GM21717 (cell line): ENCODE data around the gene SPRED2.

Experiments
- ATAC-seq: cut with Tn5 transposase; IDR thresholded peaks from one replicate; pipeline ENCODE4 v1.9.1; 2021; ENCODE audit warnings: mild to moderate bottlenecking, moderate library complexity; ENCODE audit not compliant: unreplicated experiment

Gene SPRED2

DNA sequence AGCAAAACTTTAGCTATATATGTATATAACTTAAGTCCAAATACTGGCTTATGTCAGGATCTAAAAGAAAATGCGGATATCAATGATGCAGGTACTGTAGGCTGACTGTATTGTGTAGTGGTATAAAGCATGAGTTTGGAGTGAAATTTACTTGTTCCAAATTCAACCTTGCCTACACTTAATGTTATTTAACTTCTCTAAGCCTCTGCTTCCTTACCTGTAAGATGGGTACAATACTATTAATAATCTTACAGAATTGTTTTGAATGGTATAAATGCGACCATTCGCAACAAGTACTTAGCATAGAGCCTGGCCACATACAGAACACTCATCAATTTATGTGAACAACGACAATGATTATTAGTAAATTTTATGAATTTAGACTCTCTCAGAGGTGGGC lies 62.4 kb downstream of the SPRED2 start:
- no peak for ATAC-seq

DNA sequence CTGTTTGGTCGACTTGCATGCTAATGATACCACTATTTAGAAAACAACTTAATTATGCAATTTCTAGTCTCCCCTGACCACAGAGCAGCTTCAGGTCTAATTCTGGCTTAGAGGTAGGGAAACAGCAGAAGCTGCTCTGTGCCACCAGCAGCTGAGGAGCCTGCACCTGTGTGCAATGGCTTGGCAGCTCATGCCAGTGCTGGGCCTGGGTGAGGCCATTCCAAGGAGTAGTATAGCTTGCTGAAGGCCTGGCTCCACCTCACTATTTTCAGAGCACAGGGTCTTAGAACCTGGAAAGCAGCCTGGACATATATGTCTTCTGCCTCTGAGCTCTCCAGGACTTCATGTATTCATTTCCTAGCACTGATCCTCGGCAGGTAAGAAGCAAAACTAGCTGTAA lies 62.8 kb downstream of the SPRED2 start:
- no peak for ATAC-seq

DNA sequence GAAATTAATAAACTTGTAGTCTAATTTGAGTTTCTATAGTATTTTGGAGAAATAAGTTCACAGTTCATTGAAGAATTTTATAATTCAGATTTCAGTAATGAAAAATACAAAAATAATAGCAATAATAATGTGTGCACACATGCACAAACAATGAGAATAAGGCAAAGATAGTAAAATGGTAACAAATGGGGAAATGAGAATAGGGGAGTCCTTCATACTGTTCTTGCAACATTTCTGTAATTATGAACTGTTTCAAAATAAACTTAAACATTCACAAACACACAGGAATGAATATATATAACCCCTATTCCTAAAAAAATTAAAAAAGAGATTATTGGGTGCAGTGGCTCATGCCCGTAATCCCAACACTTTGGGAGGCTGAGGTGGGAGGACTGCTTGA lies 63.9 kb downstream of the SPRED2 start:
- ATAC-seq: no peak

DNA sequence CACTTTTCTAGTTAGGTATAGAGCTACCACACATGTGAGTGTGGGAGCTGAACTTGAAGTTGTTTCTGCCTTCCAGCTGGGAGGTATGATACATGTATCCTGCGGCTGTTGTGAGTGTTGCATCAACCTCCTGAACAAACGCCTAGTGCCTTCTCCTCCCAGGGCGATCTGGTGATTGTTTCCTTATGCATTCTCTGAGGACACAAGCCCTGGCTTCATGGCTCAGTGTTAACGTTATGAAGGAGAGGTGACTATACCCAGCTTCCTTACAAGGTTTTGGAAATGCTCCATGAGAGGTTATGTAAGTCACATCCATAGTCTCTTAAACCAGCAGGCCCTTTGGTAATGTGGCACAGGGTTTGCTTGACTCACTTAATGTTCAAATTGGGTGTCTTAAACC lies 64.9 kb downstream of the SPRED2 start:
- ATAC-seq: no peak

DNA sequence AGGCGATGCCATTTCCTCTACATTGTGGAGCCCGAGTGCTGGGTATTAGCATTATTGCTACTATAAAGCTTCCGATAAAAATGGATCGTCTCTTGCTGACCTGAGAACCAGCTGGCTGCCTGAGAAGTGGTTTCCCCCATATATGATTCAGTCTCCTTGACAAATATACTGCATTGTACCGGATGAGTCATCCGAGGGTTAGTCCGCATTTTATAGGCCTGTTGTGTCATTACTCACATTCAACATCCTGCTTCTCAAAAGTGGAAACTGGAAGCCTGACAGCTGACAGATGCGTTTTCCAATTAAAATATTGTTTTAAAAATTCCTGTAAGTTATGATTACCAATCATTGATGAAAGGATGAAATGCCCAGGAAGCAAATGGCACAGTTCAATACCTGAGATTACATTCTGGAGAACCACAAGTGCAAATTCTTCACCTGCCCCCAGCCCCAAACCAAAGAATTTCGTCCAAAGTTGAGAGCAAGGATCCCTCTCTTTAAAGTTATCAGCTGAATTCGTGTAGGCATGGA lies 65.7 kb downstream of the SPRED2 start:
- no peak for ATAC-seq

DNA sequence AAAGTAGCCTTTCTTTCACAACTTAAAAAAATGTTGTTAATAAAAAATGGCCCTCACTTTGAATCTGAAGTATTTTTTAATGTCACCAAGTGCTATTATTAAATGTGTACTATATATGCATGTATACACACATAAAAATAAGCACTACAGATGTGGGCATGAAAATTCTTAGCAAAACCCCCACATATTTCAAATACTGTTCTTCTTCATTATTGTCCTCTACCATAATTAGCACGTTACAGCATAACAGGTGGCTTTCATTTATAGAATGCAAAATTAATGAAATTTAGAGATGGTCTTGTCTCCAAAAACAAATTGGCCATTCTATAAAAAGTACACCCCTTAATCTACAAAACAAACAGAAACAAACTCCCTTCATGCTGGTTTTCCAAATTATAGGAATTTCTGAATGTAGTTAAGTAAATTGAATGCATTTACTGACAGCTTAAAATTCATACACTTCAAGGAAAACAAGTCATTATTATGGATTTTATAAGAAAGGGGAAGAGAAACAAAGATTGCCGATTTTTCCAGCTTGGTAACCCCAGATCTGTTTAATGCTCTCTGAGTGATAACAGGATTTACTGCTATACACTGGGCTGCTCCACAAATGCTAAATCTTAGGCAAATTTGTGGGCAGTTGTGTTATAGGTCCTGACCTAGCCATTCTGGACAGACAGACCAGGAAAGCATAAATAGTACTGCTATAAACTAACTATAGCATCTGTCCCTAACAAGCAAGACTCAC lies 67.2 kb downstream of the SPRED2 start:
- no peak for ATAC-seq

DNA sequence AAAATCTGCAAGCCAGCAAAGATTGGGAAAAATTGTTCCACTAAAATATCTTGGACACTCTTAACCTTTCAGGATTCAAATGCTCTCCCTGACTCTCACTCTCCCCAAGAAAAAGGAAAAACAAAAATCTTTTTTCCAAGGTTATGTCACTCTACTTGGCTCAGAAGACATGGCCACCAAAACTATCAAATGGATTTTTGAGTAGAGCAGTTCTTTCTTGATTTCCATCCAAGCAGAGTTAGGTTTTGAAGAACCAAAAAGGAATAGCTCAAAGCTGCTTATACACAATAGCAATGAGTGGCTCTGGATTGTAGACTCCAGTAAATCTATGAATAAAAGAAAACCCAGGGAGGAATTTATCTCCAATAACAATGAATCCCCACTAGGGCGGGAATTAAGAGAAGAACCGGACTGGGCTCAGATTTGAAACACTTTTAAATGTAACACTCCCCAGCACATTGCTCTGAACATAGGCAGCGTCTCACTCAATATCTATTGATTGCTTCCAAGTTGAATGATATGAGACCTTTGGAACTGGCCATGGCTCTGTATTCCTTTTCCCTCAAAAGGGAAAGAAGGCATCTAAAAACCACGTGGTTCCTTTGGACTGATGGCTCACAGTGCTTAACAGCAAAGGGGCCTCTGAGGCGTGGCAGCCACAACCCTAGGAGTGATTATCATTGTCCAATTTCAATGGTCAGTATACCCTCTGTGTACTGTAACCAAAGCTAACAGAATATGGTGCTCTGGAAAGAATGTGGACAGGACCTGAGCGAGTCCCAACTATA lies 68.3 kb downstream of the SPRED2 start:
- ATAC-seq: no peak

DNA sequence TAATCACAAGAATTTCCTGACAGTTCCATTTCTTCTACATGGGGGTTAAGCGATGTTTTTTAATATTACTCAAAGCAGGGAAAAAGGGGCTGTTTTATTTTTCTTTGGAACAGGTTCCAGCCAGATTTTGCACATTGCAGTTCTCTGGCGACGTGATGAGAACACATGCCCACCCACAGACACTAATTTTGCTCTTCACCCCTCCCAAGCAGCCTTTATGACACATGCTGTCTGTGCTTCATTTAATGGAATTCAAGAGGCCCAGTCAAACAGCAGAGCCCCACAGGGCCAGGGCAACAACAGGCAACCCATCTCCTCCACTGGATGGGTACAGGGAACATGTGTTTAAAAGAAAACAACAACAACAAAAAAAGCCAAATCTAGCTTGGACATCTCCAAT lies 70.8 kb downstream of the SPRED2 start:
- ATAC-seq: no peak

DNA sequence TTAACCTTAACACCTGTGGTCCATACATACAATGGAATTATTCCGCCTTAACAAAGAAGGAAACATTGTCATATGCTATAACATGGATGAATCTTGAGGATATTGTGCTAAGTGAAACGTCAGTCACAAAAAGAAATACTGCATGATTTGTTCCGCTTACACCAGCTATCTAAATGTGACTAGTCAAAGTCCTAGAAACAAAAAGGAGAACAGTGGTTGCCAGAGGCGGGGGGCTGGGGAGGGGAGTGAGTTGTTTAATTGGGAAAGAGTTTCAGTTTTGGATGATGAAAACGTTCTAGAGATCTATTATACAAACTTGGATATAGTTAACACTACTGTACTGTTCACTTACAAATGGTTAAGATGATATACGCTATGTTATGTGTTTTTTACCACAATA lies 72.0 kb downstream of the SPRED2 start:
- no peak for ATAC-seq

DNA sequence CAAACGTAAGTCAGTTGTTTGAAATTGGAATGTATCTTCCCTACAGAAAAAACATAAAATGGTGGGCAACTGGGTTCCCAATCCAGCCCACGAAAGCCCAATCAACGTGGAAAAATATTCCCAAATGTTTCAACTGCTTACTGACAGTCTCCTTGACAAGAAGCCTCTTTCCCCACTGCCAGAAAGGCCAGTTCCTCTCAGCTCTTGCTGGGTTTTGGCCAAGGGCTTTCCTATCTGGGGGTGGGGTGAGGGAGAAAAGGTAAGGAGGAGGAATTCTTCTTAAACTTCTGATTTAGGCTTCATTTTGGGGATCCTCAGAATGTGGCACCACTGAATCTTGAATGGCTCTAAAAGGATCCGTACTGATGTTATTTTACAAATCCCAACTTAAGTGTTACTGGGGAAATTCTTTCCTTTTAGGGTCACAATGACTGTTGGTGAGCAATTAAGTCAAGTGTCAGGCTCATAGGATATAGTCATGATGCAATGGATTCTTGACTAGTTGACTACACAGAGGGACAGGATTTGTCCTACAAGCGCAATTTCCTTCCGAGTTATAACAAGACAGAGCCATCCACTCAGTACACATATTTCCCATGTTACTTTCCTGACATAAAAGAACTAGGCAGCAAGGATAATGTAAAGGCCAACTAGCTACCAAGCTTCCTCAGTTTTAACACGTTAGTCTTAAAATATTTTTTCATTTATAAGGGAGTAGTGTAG lies 73.6 kb downstream of the SPRED2 start:
- no peak for ATAC-seq

DNA sequence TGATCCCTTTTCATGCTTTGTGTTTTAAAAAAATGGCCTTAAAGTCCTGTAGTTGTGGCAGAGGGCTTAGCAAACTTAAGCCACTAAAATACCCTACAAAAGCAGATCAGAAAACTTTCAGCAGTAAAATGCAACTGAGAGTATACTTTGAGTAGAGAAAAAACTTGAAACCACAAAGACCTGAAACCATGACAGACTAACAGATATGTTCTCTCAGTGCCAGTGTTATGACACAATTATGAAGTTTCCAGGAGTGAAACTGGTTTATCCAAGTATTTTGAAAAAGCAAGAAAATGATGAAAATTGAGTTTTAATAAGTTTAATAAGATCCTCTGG lies 74.5 kb downstream of the SPRED2 start:
- ATAC-seq: peak; percentile 93

DNA sequence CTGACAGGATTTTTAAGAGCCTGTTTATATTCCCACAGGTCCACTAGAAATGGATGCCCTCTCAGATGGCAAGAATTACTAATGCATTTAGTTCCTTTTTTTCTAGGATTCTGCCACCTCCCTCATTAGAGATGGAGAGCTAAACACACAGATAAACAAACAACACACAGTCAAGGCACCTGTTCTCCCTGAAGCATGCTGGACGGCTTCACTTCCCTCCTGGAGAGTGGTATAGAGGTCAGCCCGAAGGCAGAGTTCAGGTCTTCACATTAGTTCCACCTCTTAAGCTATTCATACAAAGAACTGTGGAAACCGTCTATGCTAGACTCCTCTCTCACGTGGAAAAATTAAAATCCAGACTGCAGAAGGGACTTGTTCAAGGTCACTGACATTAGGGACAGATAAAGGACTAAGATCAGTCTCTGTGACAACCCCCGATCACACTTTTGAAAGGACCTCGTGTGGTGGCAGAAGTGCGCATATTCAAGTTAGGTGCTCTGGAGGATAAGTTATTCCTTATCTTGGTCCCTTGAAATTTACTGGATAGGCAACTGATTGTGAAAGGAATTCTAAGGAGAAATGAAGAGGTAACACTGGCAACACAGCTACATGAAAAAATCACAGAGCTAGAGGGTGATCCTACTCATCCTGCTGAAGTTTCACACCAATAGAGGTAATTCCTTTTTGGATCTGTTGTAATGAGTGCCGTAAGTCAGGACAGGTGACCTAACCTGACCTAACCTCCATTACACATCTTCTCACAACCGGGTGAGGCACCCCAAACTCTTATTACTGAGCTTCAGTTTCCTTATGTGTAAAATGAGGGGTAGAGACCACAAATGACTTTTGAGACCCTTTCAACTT lies 75.1 kb downstream of the SPRED2 start:
- ATAC-seq: peak; percentile 43

DNA sequence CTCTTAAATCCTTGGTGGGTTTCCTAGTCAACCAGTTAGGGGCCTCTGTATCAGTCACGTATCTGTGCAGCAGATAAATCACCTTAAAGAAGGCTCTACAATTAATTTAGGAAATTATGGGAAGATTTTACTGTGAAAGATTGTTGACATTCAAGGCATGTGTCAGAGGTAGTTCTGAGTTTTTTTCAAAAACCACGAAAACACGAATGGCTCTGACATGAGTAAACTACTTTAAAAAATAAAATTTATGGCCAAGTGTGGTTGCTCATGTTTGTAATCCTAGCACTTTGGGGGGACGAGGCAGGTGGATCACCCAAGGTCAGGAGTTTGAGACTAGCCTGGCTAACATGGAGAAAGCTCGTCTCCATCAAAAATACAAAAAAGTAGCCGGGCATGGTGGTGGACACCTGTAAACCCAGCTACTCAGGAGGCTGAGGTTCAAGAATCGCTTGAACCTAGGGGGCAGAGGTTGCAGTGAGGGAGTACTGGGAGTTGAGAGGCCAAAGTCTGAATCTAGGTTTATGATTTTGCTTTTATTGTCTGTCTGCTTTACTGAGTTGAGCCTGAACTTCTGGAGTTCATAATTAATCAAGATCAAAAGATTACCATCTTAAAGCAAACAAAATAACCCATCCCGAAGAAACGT lies 77.1 kb downstream of the SPRED2 start:
- no peak for ATAC-seq

DNA sequence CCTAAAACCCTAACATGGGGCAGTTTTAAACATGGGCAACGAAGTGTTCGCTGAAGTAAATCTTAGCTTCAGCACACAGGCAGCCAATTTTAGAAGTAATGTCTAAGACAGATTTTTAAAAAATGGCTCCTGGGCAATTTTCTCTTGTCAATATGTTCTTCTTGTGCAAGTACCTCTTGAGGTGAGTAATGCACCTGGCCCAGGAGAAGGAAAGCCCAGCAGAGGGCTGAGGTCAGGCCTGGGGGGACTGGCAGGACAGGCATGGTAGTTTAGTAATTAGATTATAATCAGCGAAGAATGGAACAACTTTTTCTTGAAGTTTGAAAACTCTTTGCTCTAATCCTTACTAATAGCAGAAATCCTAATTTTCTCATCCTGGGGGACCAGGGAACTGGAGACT lies 77.6 kb downstream of the SPRED2 start:
- no peak for ATAC-seq

DNA sequence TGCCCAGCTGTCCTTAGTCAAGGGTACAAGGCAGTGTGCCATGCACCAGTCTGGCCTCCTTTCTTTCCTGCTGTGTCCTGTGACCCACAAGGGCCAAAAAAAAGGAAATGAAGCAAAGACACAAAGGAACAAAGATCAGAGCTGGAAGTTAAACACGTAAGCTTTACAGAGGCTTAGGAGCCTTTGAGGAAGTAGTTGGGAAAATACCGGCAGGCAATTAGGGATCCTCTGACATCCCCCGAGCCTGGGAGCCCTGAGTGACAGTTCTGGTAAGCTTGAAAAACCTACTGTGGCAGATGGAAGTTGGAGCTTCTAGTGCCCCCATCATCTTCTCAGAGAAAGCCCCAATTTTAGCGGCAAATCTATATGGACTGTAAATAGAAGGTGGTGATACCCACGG lies 78.5 kb downstream of the SPRED2 start:
- ATAC-seq: no peak

DNA sequence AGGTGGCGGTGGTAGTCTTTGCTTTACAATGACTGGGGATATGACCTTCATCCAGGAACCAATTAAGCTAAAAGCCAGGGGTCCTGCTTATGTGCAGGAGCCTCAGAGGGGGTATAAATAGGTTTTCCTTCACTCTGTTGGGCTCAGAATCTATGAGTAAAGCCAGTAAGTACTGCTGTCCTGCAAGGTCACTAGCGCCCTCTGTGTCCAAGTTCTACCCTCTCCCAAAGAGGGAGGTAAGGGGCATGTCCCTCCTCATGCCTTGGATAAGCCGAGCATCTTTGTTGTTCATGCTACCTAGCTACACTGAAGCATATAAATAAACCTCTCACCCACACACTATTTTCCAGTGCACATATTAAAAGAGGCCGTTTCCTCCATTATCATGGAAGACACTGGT lies 79.4 kb downstream of the SPRED2 start:
- ATAC-seq: no peak

DNA sequence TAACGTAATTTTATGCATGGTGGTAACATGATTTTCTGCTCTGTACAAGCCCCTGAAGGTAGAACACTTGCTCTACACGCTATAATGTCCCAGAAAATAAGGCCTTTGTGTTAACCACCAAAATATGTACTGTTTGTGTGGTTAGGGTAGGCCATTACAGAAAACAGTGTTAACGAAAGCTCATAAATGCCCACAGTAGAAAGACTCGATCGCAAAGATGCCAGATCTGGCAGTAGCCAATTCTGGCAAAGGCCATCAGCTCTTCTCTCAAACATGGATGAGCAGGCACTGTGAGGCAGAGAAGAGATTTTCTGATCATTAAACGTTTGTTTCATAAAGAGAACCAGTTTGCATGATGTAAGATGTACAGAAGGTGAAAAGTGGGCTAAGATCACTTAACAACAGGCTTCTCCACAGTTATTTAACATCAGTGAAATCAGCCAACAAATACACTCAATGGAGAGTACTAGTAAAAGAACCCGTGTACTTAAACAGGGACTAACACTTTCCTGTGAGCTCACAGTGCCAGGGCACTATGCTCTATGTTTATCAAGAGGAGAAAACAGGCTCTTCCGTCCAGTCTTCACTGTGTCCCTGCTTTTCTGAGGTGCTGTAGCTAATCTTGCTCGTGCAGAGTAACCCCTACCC lies 80.3 kb downstream of the SPRED2 start:
- no peak for ATAC-seq

DNA sequence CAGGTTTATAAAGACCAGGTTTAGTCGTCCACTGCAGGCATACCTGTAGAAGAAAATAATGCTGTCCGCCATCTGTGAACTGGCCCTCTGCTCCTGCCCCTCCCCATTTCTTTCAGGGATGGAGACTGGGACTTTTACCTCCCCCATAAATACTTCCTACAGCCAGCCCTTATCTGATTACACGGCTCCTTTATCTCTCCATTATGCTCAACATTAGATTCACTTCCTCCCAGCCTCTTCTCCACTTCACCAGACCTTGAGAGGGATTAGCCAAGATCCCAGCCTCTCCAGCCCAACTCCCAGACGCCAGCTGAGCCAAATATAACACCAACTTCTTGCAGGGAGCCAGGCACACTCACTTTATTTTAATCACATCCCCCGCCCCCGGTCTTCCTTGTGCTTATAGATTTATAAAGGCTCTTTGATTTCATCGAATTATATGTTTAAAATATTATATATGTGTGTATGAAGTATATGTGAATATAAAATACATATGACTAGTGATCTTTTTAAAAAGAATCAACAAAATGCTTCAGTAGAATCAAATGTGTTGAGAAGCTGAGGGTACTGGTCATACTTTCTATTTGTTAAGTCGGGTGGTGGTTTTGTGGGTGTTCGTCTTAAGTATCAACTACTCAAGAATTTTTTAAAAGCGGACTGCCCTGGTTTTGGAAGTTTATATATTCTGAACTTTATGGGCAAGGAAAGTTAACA lies 81.0 kb downstream of the SPRED2 start:
- no peak for ATAC-seq

DNA sequence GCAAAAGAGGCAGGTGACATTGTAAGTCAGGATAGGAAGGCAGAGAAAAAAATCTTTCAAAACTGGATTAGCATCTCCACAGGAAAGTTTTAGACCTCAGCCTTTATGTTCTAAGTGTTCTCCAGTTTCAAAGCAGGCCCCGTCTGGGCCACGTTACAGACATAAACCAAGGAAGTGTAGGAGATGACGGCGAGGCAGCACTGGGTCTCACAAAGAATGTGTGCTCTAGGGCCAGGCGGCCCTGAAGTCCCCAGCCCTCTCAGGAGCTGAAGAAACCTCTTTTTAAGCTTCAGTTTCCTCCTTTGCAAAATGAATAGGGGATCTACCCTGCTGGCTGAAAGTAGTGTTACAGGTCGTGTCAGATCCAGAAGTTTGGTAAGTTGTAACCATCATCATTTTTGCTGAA lies 81.7 kb downstream of the SPRED2 start:
- peak; percentile 64 for ATAC-seq
